ENCODE data around the gene FBLN2. TPM values are rescaled to one million over a fixed set of nuclear protein-coding genes. Genes with fewer than 3 reads are reported as not detected.

FBLN2 gene
- total RNA-seq, 1 donor from 2014 or later: 5.8 TPM

- Mint-ChIP-seq H3K4me3 (ENCODE audit: low read depth) (no peak overlapping the region), H3K27me3 (peaks cover 2% of the 10 kb centered on the region), H3K4me1 (ENCODE audit: low read depth) (peaks cover 2% of the 10 kb centered on the region), H3K27ac (no peak overlapping the region), H3K36me3 (ENCODE audit: insufficient read depth) (no peaks in the 10 kb centered on the region), H3K9me3 (ENCODE audit: low read depth) (no peaks in the 10 kb centered on the region)
- TF ChIP-seq CTCF (IDR thresholded peaks at IDR 0.05; ENCODE audit: unreplicated experiment): no peak
- DNase-seq (ENCODE audit: low spot score, unreplicated experiment): no peak
Observed at GRCh38 chr3:13633176-13633575, 84.3 kb downstream of the FBLN2 start.

GRCh38 chr3:13634151-13634550, 85.2 kb downstream of the FBLN2 start:
- no peak for TF ChIP-seq CTCF (IDR thresholded peaks at IDR 0.05; ENCODE audit: unreplicated experiment)
- Mint-ChIP-seq H3K4me3 (ENCODE audit: low read depth) (no peak overlapping the region), H3K36me3 (ENCODE audit: insufficient read depth) (no peaks in the 10 kb centered on the region), H3K27me3 (peaks cover 2% of the 10 kb centered on the region), H3K9me3 (ENCODE audit: low read depth) (no peaks in the 10 kb centered on the region), H3K27ac (no peak overlapping the region), H3K4me1 (ENCODE audit: low read depth) (peaks cover 2% of the 10 kb centered on the region)
- no peak for DNase-seq (ENCODE audit: low spot score, unreplicated experiment)

GRCh38 chr3:13634615-13635014, 85.7 kb downstream of the FBLN2 start:
- TF ChIP-seq CTCF (IDR thresholded peaks at IDR 0.05; ENCODE audit: unreplicated experiment): no peak
- no peaks in the 10 kb centered on the region for H3K9me3 Mint-ChIP-seq (ENCODE audit: low read depth)
- H3K27ac Mint-ChIP-seq: no peak overlapping the region
- H3K4me3 Mint-ChIP-seq (ENCODE audit: low read depth): no peak overlapping the region
- H3K27me3 Mint-ChIP-seq: peaks cover 4% of the 10 kb centered on the region
- peaks cover 2% of the 10 kb centered on the region for H3K4me1 Mint-ChIP-seq (ENCODE audit: low read depth)
- no peak for DNase-seq (ENCODE audit: low spot score, unreplicated experiment)
- no peaks in the 10 kb centered on the region for H3K36me3 Mint-ChIP-seq (ENCODE audit: insufficient read depth)

- DNase-seq (ENCODE audit: low spot score, unreplicated experiment): no peak
- Mint-ChIP-seq H3K27me3 (peaks cover 5% of the 10 kb centered on the region), H3K9me3 (ENCODE audit: low read depth) (no peaks in the 10 kb centered on the region), H3K4me3 (ENCODE audit: low read depth) (no peak overlapping the region), H3K36me3 (ENCODE audit: insufficient read depth) (no peaks in the 10 kb centered on the region), H3K4me1 (ENCODE audit: low read depth) (peaks cover 2% of the 10 kb centered on the region), H3K27ac (no peak overlapping the region)
- TF ChIP-seq CTCF (IDR thresholded peaks at IDR 0.05; ENCODE audit: unreplicated experiment): no peak
Observed at GRCh38 chr3:13636186-13636585, 87.3 kb downstream of the FBLN2 start.

GRCh38 chr3:13636874-13637273, 87.9 kb downstream of the FBLN2 start:
- no peak for DNase-seq (ENCODE audit: low spot score, unreplicated experiment)
- Mint-ChIP-seq H3K27ac (no peak overlapping the region), H3K4me3 (ENCODE audit: low read depth) (no peak overlapping the region), H3K4me1 (ENCODE audit: low read depth) (peaks cover 2% of the 10 kb centered on the region), H3K9me3 (ENCODE audit: low read depth) (no peaks in the 10 kb centered on the region), H3K27me3 (peaks cover 5% of the 10 kb centered on the region), H3K36me3 (ENCODE audit: insufficient read depth) (no peaks in the 10 kb centered on the region)
- TF ChIP-seq CTCF (IDR thresholded peaks at IDR 0.05; ENCODE audit: unreplicated experiment): no peak
